ENCODE measurements around the gene ATP6V0B. TPM values are rescaled to one million over a fixed set of nuclear protein-coding genes. Genes with fewer than 3 reads are reported as not detected.

ATP6V0B gene
- total and polyA plus RNA-seq, 2 of the 8 experiments (the other 6 are each of a cell fraction or from before 2014, with no cell fraction given), result 105 to 308 TPM

- H3K4me1 ChIP-seq (replicated peaks in 1 of 4; ENCODE audit: control insufficient read depth in 3 of 4, insufficient read depth in 4 of 4, low read length in 3 of 4), result no peaks in the 10 kb centered on the region
- CTCF ChIA-PET (ENCODE audit: partially characterized antibody), result interaction anchor here (0.7 to 3.2 kb wide), 9 partner anchors 9 to 232 kb away, joined by 3 to 12 read pairs (median 3); partner anchors contain the start of genes ARTN and IPO13
Measured at GRCh38 chr1:43958351-43959255, 16.2 kb upstream of the ATP6V0B start.

More at GRCh38 chr1:43958351-43959255, 16.2 kb upstream of the ATP6V0B start:
- no peak overlapping the region for H2BK12ac ChIP-seq (ENCODE audit: low read depth, low read length)
- WGBS, 2 experiments (ENCODE audit: extremely low coverage in 1 of 2, insufficient coverage in 1 of 2, insufficient read length in 1 of 2, insufficient replicate concordance in 2 of 2, low coverage in 1 of 2, low lambda C conversion rate in 2 of 2, missing lambda C conversion rate in 1 of 2), result 85% methylated on average over 9 of the region's 9 CpGs; no CpG with 5 or more reads in 1 of the 2 experiments
- 0 out of 4 replicates have a peak, but pooled peaks cover 0 to 4% of the 10 kb centered on the region in 2 experiments for H3K79me2 ChIP-seq (ENCODE audit: control insufficient read depth in 1 of 2, insufficient read depth in 2 of 2, low read length in 2 of 2)
- no peak overlapping the region for H3K14ac ChIP-seq (ENCODE audit: insufficient read length)
- no peak overlapping the region for H3K23ac ChIP-seq (ENCODE audit: insufficient read length)
- no peak overlapping the region for H2BK15ac ChIP-seq (ENCODE audit: low read length)
- H3K9me3 ChIP-seq (ENCODE audit: insufficient read depth in 2 of 2, low read depth in 1 of 2, low read length in 1 of 2), result no peaks in the 10 kb centered on the region
- H3K79me1 ChIP-seq (ENCODE audit: low read depth, low read length), result peaks cover 3% of the 10 kb centered on the region
- FAIRE-seq (no peak), DNase-seq (ENCODE audit: low read depth in 1 of 2, low spot score in 2 of 2) (no peak)
- H3K4ac ChIP-seq (replicated peaks; ENCODE audit: insufficient read length, low read depth, low read length), result no peak overlapping the region
- no peak overlapping the region for H3K9ac ChIP-seq (replicated peaks in 1 of 4; ENCODE audit: extremely low read depth in 1 of 4, low read depth in 3 of 4, low read length in 3 of 4)
- H4K8ac ChIP-seq (ENCODE audit: extremely low read depth, insufficient read depth, low read length), result no peak overlapping the region
- no peak overlapping the region for H3K56ac ChIP-seq (replicated peaks; ENCODE audit: insufficient read length, low read depth, low read length)
- H3K36me3 ChIP-seq (ENCODE audit: control insufficient read depth in 2 of 4, insufficient read depth in 4 of 4, low read length in 3 of 4), result peaks cover 3 to 14% (median 8%) of the 10 kb centered on the region in 4 experiments; a peak in 4 of 8 replicates
- H2AFZ ChIP-seq (ENCODE audit: low read length), result no peak overlapping the region
- POLR2A ChIA-PET (ENCODE audit: partially characterized antibody), result interaction anchor here (0.7 to 1.7 kb wide), 7 partner anchors 8 to 30 kb away, joined by 3 to 6 read pairs (median 3); no protein-coding TSS in a partner anchor
- no peak overlapping the region for H2BK5ac ChIP-seq (ENCODE audit: low read depth, low read length)
- no peaks in the 10 kb centered on the region for H3K27me3 ChIP-seq (replicated peaks in 1 of 4; ENCODE audit: control insufficient read depth in 3 of 4, extremely low read depth in 1 of 4, insufficient read depth in 3 of 4, low read length in 3 of 4)
- H3K18ac ChIP-seq (ENCODE audit: extremely low read depth, low read length), result no peak overlapping the region
- H3K27ac ChIP-seq (ENCODE audit: low read depth, low read length), result no peak overlapping the region
- H2BK20ac ChIP-seq (ENCODE audit: low read length), result no peak overlapping the region
- no peak overlapping the region for H3K4me2 ChIP-seq (ENCODE audit: insufficient read depth in 1 of 2, low read depth in 2 of 2, low read length in 2 of 2)
- H4K20me1 ChIP-seq (replicated peaks in 1 of 2; ENCODE audit: control insufficient read depth in 1 of 2, insufficient read depth in 2 of 2, low read length in 2 of 2), result peaks cover 0 to 5% of the 10 kb centered on the region in 2 experiments
- H2AK5ac ChIP-seq (ENCODE audit: low read depth, low read length), result no peak overlapping the region
- H3K4me3 ChIP-seq (ENCODE audit: extremely low read depth in 1 of 4, insufficient read depth in 2 of 4, low read depth in 3 of 4, low read length in 4 of 4), result no peak overlapping the region
- no peaks in the 10 kb centered on the region for H3K23me2 ChIP-seq (ENCODE audit: low read depth, low read length)
- no peak overlapping the region for H4K5ac ChIP-seq (ENCODE audit: insufficient read length, low read depth, low read length)
- TF ChIP-seq USF2 (IDR thresholded peaks at IDR 0.05; ENCODE audit: low read length) (no peak), JUN (IDR thresholded peaks at IDR 0.05; ENCODE audit: low read depth, low read length) (no peak), SP2 (IDR thresholded peaks at IDR 0.05; ENCODE audit: low read length) (no peak), SP4 (IDR thresholded peaks at IDR 0.05; ENCODE audit: low read length) (no peak), KDM5A (IDR thresholded peaks at IDR 0.05; ENCODE audit: low read length) (no peak), HDAC2 (IDR thresholded peaks at IDR 0.05; ENCODE audit: borderline replicate concordance in 1 of 2, low read depth in 2 of 2, low read length in 2 of 2) (no peak), POLR2A (IDR thresholded peaks at IDR 0.05; ENCODE audit: control extremely low read depth in 1 of 2, low read depth in 2 of 2, low read length in 2 of 2) (no peak), YY1 (IDR thresholded peaks at IDR 0.05; ENCODE audit: low read depth, low read length) (no peak)
- H2BK120ac ChIP-seq (replicated peaks; ENCODE audit: low read depth, low read length), result no peak overlapping the region
- no peak overlapping the region for H4K91ac ChIP-seq (replicated peaks; ENCODE audit: insufficient read length, low read length)
